Measurements from ENCODE around the gene MUTYH. TPM values are rescaled to one million over a fixed set of nuclear protein-coding genes. Genes with fewer than 3 reads are reported as not detected.
A peak's percentile ranks its signal among the peaks of the same experiment; 100 is the strongest.

The MUTYH gene
- total RNA-seq, 1 donor from 2014 or later, result 11.7 TPM

GRCh38 chr1:45348966-45349677 lies 8.9 kb upstream of the MUTYH start:
- DNase-seq (ENCODE audit: low read depth, low spot score), result no peak

- no peak for DNase-seq (ENCODE audit: low read depth, low spot score)
Measured at GRCh38 chr1:45348609-45348965, 8.3 kb upstream of the MUTYH start.

GRCh38 chr1:45348020-45348419 lies 7.8 kb upstream of the MUTYH start:
- no peak for DNase-seq (ENCODE audit: low read depth, low spot score)

- DNase-seq (ENCODE audit: low read depth, low spot score), result no peak
Measured at GRCh38 chr1:45346473-45346872, 6.2 kb upstream of the MUTYH start.

GRCh38 chr1:45345014-45345413 lies 4.8 kb upstream of the MUTYH start:
- DNase-seq (ENCODE audit: low read depth, low spot score), result no peak

GRCh38 chr1:45344499-45344898 lies 4.3 kb upstream of the MUTYH start:
- no peak for DNase-seq (ENCODE audit: low read depth, low spot score)

- DNase-seq (ENCODE audit: low read depth, low spot score), result no peak
Measured at GRCh38 chr1:45340816-45341466, 701 bp upstream of the MUTYH start.

- no peak for DNase-seq (ENCODE audit: low read depth, low spot score)
Measured at GRCh38 chr1:45337630-45338325, 2.5 kb downstream of the MUTYH start.

GRCh38 chr1:45335855-45336324 lies 4.3 kb downstream of the MUTYH start:
- DNase-seq (ENCODE audit: low read depth, low spot score), result no peak

- peak; percentile 30 for DNase-seq (ENCODE audit: low read depth, low spot score)
Measured at GRCh38 chr1:45334308-45335245, 5.7 kb downstream of the MUTYH start.

- DNase-seq (ENCODE audit: low read depth, low spot score), result no peak
Measured at GRCh38 chr1:45332346-45332720, 7.9 kb downstream of the MUTYH start.

- no peak for DNase-seq (ENCODE audit: low read depth, low spot score)
Measured at GRCh38 chr1:45331436-45332345, 8.5 kb downstream of the MUTYH start.

- DNase-seq (ENCODE audit: low read depth, low spot score), result no peak
Measured at GRCh38 chr1:45329445-45329844, 10.8 kb downstream of the MUTYH start.

GRCh38 chr1:45328680-45329079 lies 11.6 kb downstream of the MUTYH start:
- no peak for DNase-seq (ENCODE audit: low read depth, low spot score)

- DNase-seq (ENCODE audit: low read depth, low spot score), result no peak
Measured at GRCh38 chr1:45327644-45328515, 12.4 kb downstream of the MUTYH start.

- no peak for DNase-seq (ENCODE audit: low read depth, low spot score)
Measured at GRCh38 chr1:45326627-45327623, 13.3 kb downstream of the MUTYH start, which contains the start of gene HPDL. TSS of gene HPDL (plus strand) at chr1:45326895. CDS start at chr1:45327149, 254 bp downstream.

GRCh38 chr1:45325851-45326506 lies 14.3 kb downstream of the MUTYH start:
- no peak for DNase-seq (ENCODE audit: low read depth, low spot score)
